ENCODE results near the gene MTUS2. TPM values are rescaled to one million over a fixed set of nuclear protein-coding genes. Genes with fewer than 3 reads are reported as not detected.

MTUS2 gene
- total RNA-seq, 3 donors from 2014 or later, result not detected

- no peak for ATAC-seq
These were observed 316.9 kb downstream of the MTUS2 start for GRCh38 chr13:29137016-29137415.

GRCh38 chr13:29137995-29138394, 317.9 kb downstream of the MTUS2 start:
- H3K4me3 Mint-ChIP-seq, result no peak overlapping the region
- peaks cover 2% of the 10 kb centered on the region for H3K4me1 Mint-ChIP-seq (ENCODE audit: low read depth)
- no peak for ATAC-seq
- DNase-seq, result no peak
- peaks cover 13% of the 10 kb centered on the region for H3K9me3 Mint-ChIP-seq
- H3K27me3 Mint-ChIP-seq (ENCODE audit: low read depth), result peaks cover 4% of the 10 kb centered on the region
- H3K36me3 Mint-ChIP-seq (ENCODE audit: insufficient read depth), result no peaks in the 10 kb centered on the region

More at GRCh38 chr13:29137016-29137415, 316.9 kb downstream of the MTUS2 start:
- Mint-ChIP-seq H3K4me3 (no peak overlapping the region), H3K4me1 (ENCODE audit: low read depth) (peaks cover 2% of the 10 kb centered on the region), H3K36me3 (ENCODE audit: insufficient read depth) (no peaks in the 10 kb centered on the region), H3K27me3 (ENCODE audit: low read depth) (peaks cover 4% of the 10 kb centered on the region), H3K9me3 (peaks cover 13% of the 10 kb centered on the region)
- DNase-seq, result no peak

GRCh38 chr13:29140277-29140676, 320.1 kb downstream of the MTUS2 start:
- no peak for ATAC-seq
- Mint-ChIP-seq H3K4me1 (ENCODE audit: low read depth) (no peaks in the 10 kb centered on the region), H3K4me3 (no peak overlapping the region), H3K9me3 (peaks cover 13% of the 10 kb centered on the region), H3K27me3 (ENCODE audit: low read depth) (peaks cover 4% of the 10 kb centered on the region), H3K36me3 (ENCODE audit: insufficient read depth) (no peaks in the 10 kb centered on the region)
- DNase-seq, result no peak

GRCh38 chr13:29143847-29144246, 323.7 kb downstream of the MTUS2 start:
- Mint-ChIP-seq H3K36me3 (ENCODE audit: insufficient read depth) (no peaks in the 10 kb centered on the region), H3K27me3 (ENCODE audit: low read depth) (peaks cover 4% of the 10 kb centered on the region), H3K4me3 (no peak overlapping the region), H3K9me3 (peaks cover 2% of the 10 kb centered on the region), H3K4me1 (ENCODE audit: low read depth) (no peaks in the 10 kb centered on the region)
- ATAC-seq, result no peak
- no peak for DNase-seq

GRCh38 chr13:29154390-29154789, 334.3 kb downstream of the MTUS2 start:
- H3K9me3 Mint-ChIP-seq, result peaks cover 8% of the 10 kb centered on the region
- no peak overlapping the region for H3K4me3 Mint-ChIP-seq
- ATAC-seq (no peak), DNase-seq (no peak)
- no peaks in the 10 kb centered on the region for H3K4me1 Mint-ChIP-seq (ENCODE audit: low read depth)
- no peaks in the 10 kb centered on the region for H3K36me3 Mint-ChIP-seq (ENCODE audit: insufficient read depth)
- peaks cover 8% of the 10 kb centered on the region for H3K27me3 Mint-ChIP-seq (ENCODE audit: low read depth)

GRCh38 chr13:29156136-29156535, 336.0 kb downstream of the MTUS2 start:
- no peak for ATAC-seq
- Mint-ChIP-seq H3K27me3 (ENCODE audit: low read depth) (peaks cover 10% of the 10 kb centered on the region), H3K9me3 (peaks cover 7% of the 10 kb centered on the region), H3K36me3 (ENCODE audit: insufficient read depth) (no peaks in the 10 kb centered on the region), H3K4me1 (ENCODE audit: low read depth) (no peaks in the 10 kb centered on the region), H3K4me3 (no peak overlapping the region)
- DNase-seq, result no peak

- H3K4me1 Mint-ChIP-seq (ENCODE audit: low read depth), result no peaks in the 10 kb centered on the region
- H3K4me3 Mint-ChIP-seq, result no peak overlapping the region
- no peak for DNase-seq
These were observed 339.7 kb downstream of the MTUS2 start for GRCh38 chr13:29159871-29160270.

GRCh38 chr13:29160862-29161261, 340.7 kb downstream of the MTUS2 start:
- DNase-seq, result no peak
- ATAC-seq, result no peak
- no peak overlapping the region for H3K4me3 Mint-ChIP-seq

More at GRCh38 chr13:29159871-29160270, 339.7 kb downstream of the MTUS2 start:
- no peaks in the 10 kb centered on the region for H3K9me3 Mint-ChIP-seq
- ATAC-seq, result no peak
- H3K36me3 Mint-ChIP-seq (ENCODE audit: insufficient read depth), result no peaks in the 10 kb centered on the region
- H3K27me3 Mint-ChIP-seq (ENCODE audit: low read depth), result peaks cover 13% of the 10 kb centered on the region

GRCh38 chr13:29161676-29162075, 341.5 kb downstream of the MTUS2 start:
- Mint-ChIP-seq H3K27me3 (ENCODE audit: low read depth) (peaks cover 10% of the 10 kb centered on the region), H3K9me3 (no peaks in the 10 kb centered on the region), H3K4me3 (no peak overlapping the region), H3K4me1 (ENCODE audit: low read depth) (no peaks in the 10 kb centered on the region), H3K36me3 (ENCODE audit: insufficient read depth) (no peaks in the 10 kb centered on the region)
- ATAC-seq, result no peak
- no peak for DNase-seq

More at GRCh38 chr13:29160862-29161261, 340.7 kb downstream of the MTUS2 start:
- H3K9me3 Mint-ChIP-seq, result no peaks in the 10 kb centered on the region
- H3K36me3 Mint-ChIP-seq (ENCODE audit: insufficient read depth), result no peaks in the 10 kb centered on the region
- H3K27me3 Mint-ChIP-seq (ENCODE audit: low read depth), result peaks cover 10% of the 10 kb centered on the region
- no peaks in the 10 kb centered on the region for H3K4me1 Mint-ChIP-seq (ENCODE audit: low read depth)

- DNase-seq (no peak), ATAC-seq (no peak)
- Mint-ChIP-seq H3K4me1 (ENCODE audit: low read depth) (no peaks in the 10 kb centered on the region), H3K36me3 (ENCODE audit: insufficient read depth) (no peaks in the 10 kb centered on the region), H3K4me3 (no peak overlapping the region), H3K9me3 (no peaks in the 10 kb centered on the region), H3K27me3 (ENCODE audit: low read depth) (peaks cover 10% of the 10 kb centered on the region)
These were observed 342.6 kb downstream of the MTUS2 start for GRCh38 chr13:29162638-29163235.

GRCh38 chr13:29164116-29164515, 344.0 kb downstream of the MTUS2 start:
- Mint-ChIP-seq H3K4me3 (no peak overlapping the region), H3K4me1 (ENCODE audit: low read depth) (no peaks in the 10 kb centered on the region), H3K36me3 (ENCODE audit: insufficient read depth) (no peaks in the 10 kb centered on the region), H3K9me3 (no peaks in the 10 kb centered on the region), H3K27me3 (ENCODE audit: low read depth) (peaks cover 6% of the 10 kb centered on the region)
- no peak for ATAC-seq
- no peak for DNase-seq

- Mint-ChIP-seq H3K9me3 (no peaks in the 10 kb centered on the region), H3K27me3 (ENCODE audit: low read depth) (peaks cover 6% of the 10 kb centered on the region), H3K4me3 (no peak overlapping the region), H3K36me3 (ENCODE audit: insufficient read depth) (no peaks in the 10 kb centered on the region), H3K4me1 (ENCODE audit: low read depth) (no peaks in the 10 kb centered on the region)
- ATAC-seq (no peak), DNase-seq (no peak)
These were observed 345.1 kb downstream of the MTUS2 start for GRCh38 chr13:29165216-29165615.

- no peaks in the 10 kb centered on the region for H3K9me3 Mint-ChIP-seq
- no peak overlapping the region for H3K4me3 Mint-ChIP-seq
- no peaks in the 10 kb centered on the region for H3K4me1 Mint-ChIP-seq (ENCODE audit: low read depth)
- DNase-seq, result no peak
- no peaks in the 10 kb centered on the region for H3K36me3 Mint-ChIP-seq (ENCODE audit: insufficient read depth)
- H3K27me3 Mint-ChIP-seq (ENCODE audit: low read depth), result peaks cover 4% of the 10 kb centered on the region
- ATAC-seq, result no peak
These were observed 345.7 kb downstream of the MTUS2 start for GRCh38 chr13:29165840-29166239.

- Mint-ChIP-seq H3K4me3 (no peak overlapping the region), H3K4me1 (ENCODE audit: low read depth) (no peaks in the 10 kb centered on the region), H3K27me3 (ENCODE audit: low read depth) (no peaks in the 10 kb centered on the region), H3K9me3 (no peaks in the 10 kb centered on the region), H3K36me3 (ENCODE audit: insufficient read depth) (no peaks in the 10 kb centered on the region)
- DNase-seq (no peak), ATAC-seq (no peak)
These were observed 350.4 kb downstream of the MTUS2 start for GRCh38 chr13:29170436-29171082.

- no peak overlapping the region for H3K4me3 Mint-ChIP-seq
- no peak for ATAC-seq
- H3K4me1 Mint-ChIP-seq (ENCODE audit: low read depth), result no peaks in the 10 kb centered on the region
- no peaks in the 10 kb centered on the region for H3K27me3 Mint-ChIP-seq (ENCODE audit: low read depth)
- no peak for DNase-seq
- no peaks in the 10 kb centered on the region for H3K9me3 Mint-ChIP-seq
- H3K36me3 Mint-ChIP-seq (ENCODE audit: insufficient read depth), result no peaks in the 10 kb centered on the region
These were observed 351.1 kb downstream of the MTUS2 start for GRCh38 chr13:29171244-29171643.

Measured in activated T-cell treated with anti-CD3 and anti-CD28 coated beads, Interleukin-2, amount 50 U/mL, for 4 hours (primary cell).